ENCODE measurements around the gene AAR2. TPM values are rescaled to one million over a fixed set of nuclear protein-coding genes. Genes with fewer than 3 reads are reported as not detected.

Gene AAR2
- total RNA-seq, 1 experiment from 2014 or later = 36.9 TPM

DNA sequence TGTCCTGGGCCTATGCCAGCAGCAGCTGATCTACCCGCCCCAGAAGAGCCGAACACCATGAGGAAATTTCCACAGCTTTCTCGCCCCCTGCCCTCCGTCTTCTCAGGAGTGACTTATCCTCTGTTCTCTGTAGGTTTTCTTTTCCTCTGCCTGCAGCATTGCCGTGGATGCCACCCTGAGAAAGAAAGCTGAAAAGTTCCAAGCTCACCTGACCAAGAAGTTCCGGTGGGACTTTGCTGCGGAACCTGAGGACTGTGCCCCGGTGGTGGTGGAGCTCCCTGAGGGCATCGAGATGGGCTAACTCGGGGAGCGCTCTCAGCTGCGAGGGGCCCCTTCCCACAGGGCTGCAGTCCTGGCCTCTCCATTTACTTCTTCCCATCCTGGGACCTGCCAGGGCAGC lies 19.2 kb downstream of the AAR2 start:
- TF ChIP-seq, protein P1, sequence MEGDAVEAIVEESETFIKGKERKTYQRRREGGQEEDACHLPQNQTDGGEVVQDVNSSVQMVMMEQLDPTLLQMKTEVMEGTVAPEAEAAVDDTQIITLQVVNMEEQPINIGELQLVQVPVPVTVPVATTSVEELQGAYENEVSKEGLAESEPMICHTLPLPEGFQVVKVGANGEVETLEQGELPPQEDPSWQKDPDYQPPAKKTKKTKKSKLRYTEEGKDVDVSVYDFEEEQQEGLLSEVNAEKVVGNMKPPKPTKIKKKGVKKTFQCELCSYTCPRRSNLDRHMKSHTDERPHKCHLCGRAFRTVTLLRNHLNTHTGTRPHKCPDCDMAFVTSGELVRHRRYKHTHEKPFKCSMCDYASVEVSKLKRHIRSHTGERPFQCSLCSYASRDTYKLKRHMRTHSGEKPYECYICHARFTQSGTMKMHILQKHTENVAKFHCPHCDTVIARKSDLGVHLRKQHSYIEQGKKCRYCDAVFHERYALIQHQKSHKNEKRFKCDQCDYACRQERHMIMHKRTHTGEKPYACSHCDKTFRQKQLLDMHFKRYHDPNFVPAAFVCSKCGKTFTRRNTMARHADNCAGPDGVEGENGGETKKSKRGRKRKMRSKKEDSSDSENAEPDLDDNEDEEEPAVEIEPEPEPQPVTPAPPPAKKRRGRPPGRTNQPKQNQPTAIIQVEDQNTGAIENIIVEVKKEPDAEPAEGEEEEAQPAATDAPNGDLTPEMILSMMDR (conservative IDR thresholded peaks at IDR 0.05) = no peak
- Mint-ChIP-seq H3K27me3 (ENCODE audit: low read depth) (no peaks in the 10 kb centered on the region; the same call in 1 of the 2 replicates), H3K4me3 (no peak overlapping the region), H3K27ac (no peak overlapping the region), H3K4me1 (peaks cover 20 to 26% of the 10 kb centered on the region in 2 experiments), H3K36me3 (ENCODE audit: insufficient read depth in 1 of 3, low read depth in 3 of 3) (peaks cover 7 to 27% (median 23%) of the 10 kb centered on the region in 3 experiments; a peak in 6 of 7 replicates), H3K9me3 (no peaks in the 10 kb centered on the region)
- Histone ChIP-seq H3K18ac (ENCODE audit: insufficient read length, low read depth, low read length) (no peak overlapping the region), H3K4me2 (ENCODE audit: insufficient read depth, insufficient read length, low read length) (no peak overlapping the region), H3T11ph (ENCODE audit: low read length) (no peak overlapping the region), H3K56ac (ENCODE audit: insufficient read length, low read depth, low read length) (no peak overlapping the region), H3K14ac (ENCODE audit: insufficient read depth, low read length) (no peak overlapping the region), H3K23ac (ENCODE audit: insufficient read length, low read depth, low read length) (no peak overlapping the region), H4K5ac (ENCODE audit: insufficient read length, low read depth, low read length) (no peak overlapping the region), H2AK5ac (ENCODE audit: insufficient read length, low read length) (no peak overlapping the region), H2BK5ac (ENCODE audit: insufficient read length, low read length) (no peak overlapping the region), H4K91ac (ENCODE audit: insufficient read length, low read depth, low read length) (no peak overlapping the region), H3K27ac (ENCODE audit: insufficient read length, low read depth, low read length) (no peak overlapping the region), H2BK20ac (ENCODE audit: low read depth, low read length, poor library complexity, severe bottlenecking) (no peak overlapping the region), H2BK12ac (ENCODE audit: insufficient read length, low read depth, low read length) (no peak overlapping the region), H3K9me3 (ENCODE audit: control insufficient read depth, low read depth, low read length) (no peaks in the 10 kb centered on the region), H3K9ac (ENCODE audit: extremely low read depth, insufficient read length, low read length) (no peak overlapping the region), H3K79me1 (ENCODE audit: insufficient read depth, low read depth, low read length, poor library complexity, severe bottlenecking) (no peaks in the 10 kb centered on the region), H2BK120ac (ENCODE audit: low read depth, low read length, poor library complexity, severe bottlenecking) (no peak overlapping the region), H3K27me3 (ENCODE audit: insufficient read depth, low read length) (no peaks in the 10 kb centered on the region), H3K79me2 (ENCODE audit: insufficient read depth, low read length) (no peaks in the 10 kb centered on the region; the same call in 1 of the 2 replicates), H3K23me2 (ENCODE audit: insufficient read length, low read depth, low read length, poor library complexity, severe bottlenecking) (no peaks in the 10 kb centered on the region), H2BK15ac (ENCODE audit: low read depth, low read length) (no peak overlapping the region), H3K4ac (ENCODE audit: low read depth, low read length) (no peak overlapping the region), H2AFZ (ENCODE audit: low read length) (no peak overlapping the region), H3K4me1 (ENCODE audit: insufficient read depth, low read length) (peaks cover 10% of the 10 kb centered on the region; the same call in 1 of the 2 replicates), H4K8ac (replicated peaks; ENCODE audit: insufficient read length, low read depth, low read length) (no peak overlapping the region), H4K20me1 (ENCODE audit: control insufficient read depth, insufficient read depth, insufficient read length) (no peaks in the 10 kb centered on the region)
- no CpG with 5 or more reads among the region's 12 CpGs for WGBS (ENCODE audit: extremely low coverage, insufficient read length, low lambda C conversion rate)
- DNase-seq = no peak

Data from H9 (cell line).